ENCODE measurements around the gene CHRNA1.

GRCh38 chr2:174762464-174762863 is 1.8 kb downstream of the CHRNA1 start:
- TF ChIP-seq EZH2 (IDR thresholded peaks at IDR 0.05; ENCODE audit: insufficient read depth, poor library complexity, severe bottlenecking), result no peak
- no peak for TF ChIP-seq EZH2phosphoT487 (IDR thresholded peaks at IDR 0.05; ENCODE audit: insufficient read depth, low read depth)

All from GM23248 (cell line).